Heart left ventricle (tissue), 13 donors: Measurements from ENCODE around the gene MANF.

Experiments used
- POLR2A ChIP-seq, 2 donors: fragments of 450-650 bp; IDR thresholded peaks; one replicate each; pipeline ENCODE4 v1.6.1; 2017; ENCODE audit warnings: antibody characterized with exemption in 2 of 2, mild to moderate bottlenecking in 2 of 2, moderate library complexity in 2 of 2
- TF ChIP-seq, protein P1 (sequence below), 12 donors: fragments of 200-600 bp; sonication (generic) in 4 of 12; IDR thresholded peaks; one replicate each; pipeline versions ENCODE4 v1.5.0 to v1.8.0; 2018 to 2022; ENCODE audit warnings: antibody characterized with exemption in 12 of 12, mild to moderate bottlenecking in 5 of 12
- donor health status: ischemic (EF 13 %, LVEDD 7.1; RV severe dilation, severe dysfunction).
- donor health status: DM: no; HTN: yes; CAD: no.
- donor health status: DM: no; HTN: no; CAD: no.
- donor health status: ischemic (EF 25% LVEDD 6.9; RV normal size, moderate dysfunction).
- donor health status: ischemic (EF 25% LVEDD 5.7; RV mildly dilated, moderate dysfunction).
- donor health status: ischemic (EF 35%, LVEDD 5.7; RV mildly dilated, moderate dysfunction).
- donor health status: nonischemic (EF 11% LVEDD 7.7; RV severe dilation, severe dysfunction).
- donor health status: DM: yes; HTN: yes; CAD: no.
- donor health status: PGD.
- donor health status: ischemic (EF 29% LVEDD 5.4; RV normal size, mild dysfunction).
- donor health status: nonischemic (EF 23%, LVEDD 6.1; RV moderate dilation, normal function).

DNA sequence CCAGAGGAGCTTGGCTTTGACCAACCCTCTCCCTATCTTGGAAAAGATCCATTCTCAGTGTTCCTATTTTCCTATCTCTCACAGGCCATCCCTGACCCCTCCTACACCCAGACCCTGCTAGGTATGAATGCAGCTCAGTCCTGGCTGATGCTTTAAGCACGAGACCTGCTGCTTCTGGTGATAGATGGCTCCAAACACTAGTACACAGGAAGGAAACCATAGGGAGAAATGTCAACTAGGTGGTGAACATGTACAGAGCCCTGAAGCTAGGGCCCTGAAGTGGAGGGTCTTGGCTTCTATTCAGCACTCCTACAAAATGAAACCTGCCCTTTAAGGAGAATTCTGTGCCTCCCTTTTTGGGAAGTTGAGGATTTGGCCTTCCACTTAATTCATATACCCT lies 47.4 kb upstream of the MANF start:
- TF ChIP-seq, protein P1, sequence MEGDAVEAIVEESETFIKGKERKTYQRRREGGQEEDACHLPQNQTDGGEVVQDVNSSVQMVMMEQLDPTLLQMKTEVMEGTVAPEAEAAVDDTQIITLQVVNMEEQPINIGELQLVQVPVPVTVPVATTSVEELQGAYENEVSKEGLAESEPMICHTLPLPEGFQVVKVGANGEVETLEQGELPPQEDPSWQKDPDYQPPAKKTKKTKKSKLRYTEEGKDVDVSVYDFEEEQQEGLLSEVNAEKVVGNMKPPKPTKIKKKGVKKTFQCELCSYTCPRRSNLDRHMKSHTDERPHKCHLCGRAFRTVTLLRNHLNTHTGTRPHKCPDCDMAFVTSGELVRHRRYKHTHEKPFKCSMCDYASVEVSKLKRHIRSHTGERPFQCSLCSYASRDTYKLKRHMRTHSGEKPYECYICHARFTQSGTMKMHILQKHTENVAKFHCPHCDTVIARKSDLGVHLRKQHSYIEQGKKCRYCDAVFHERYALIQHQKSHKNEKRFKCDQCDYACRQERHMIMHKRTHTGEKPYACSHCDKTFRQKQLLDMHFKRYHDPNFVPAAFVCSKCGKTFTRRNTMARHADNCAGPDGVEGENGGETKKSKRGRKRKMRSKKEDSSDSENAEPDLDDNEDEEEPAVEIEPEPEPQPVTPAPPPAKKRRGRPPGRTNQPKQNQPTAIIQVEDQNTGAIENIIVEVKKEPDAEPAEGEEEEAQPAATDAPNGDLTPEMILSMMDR (IDR thresholded peaks at IDR 0.05), result no peak
- no peak for TF ChIP-seq POLR2A (IDR thresholded peaks at IDR 0.05)
